GM19452 (cell line): Measurements from ENCODE around the gene TRIM24.

Source experiments
- ATAC-seq: cut with Tn5 transposase; IDR thresholded peaks from one replicate; pipeline ENCODE4 v1.9.1; 2021; ENCODE audit not compliant: unreplicated experiment

Gene TRIM24

GRCh38 chr7:138618506-138618905, 158.4 kb downstream of the TRIM24 start:
- no peak for ATAC-seq

DNA sequence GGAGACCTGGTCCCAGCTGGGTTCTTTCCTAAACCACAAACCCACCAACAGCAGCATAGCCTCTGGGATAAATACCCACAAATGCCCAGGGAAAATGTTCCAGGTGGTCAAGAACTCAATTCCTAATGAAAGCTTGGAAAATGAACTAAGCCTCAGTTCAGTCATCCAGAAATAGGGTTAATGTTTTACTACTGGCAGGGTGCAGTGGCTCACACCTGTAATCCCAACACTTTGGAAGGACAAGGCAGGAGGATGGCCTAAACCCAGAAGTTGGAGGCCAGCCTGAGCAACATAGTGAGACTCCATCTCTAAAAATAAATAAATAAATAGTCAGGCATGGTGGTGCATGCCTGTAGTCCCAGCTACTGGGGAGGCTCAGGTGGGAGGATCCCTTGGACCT, 158.9 kb downstream of the TRIM24 start:
- no peak for ATAC-seq

- ATAC-seq: no peak
Observed at GRCh38 chr7:138622841-138623240, 162.8 kb downstream of the TRIM24 start.

DNA sequence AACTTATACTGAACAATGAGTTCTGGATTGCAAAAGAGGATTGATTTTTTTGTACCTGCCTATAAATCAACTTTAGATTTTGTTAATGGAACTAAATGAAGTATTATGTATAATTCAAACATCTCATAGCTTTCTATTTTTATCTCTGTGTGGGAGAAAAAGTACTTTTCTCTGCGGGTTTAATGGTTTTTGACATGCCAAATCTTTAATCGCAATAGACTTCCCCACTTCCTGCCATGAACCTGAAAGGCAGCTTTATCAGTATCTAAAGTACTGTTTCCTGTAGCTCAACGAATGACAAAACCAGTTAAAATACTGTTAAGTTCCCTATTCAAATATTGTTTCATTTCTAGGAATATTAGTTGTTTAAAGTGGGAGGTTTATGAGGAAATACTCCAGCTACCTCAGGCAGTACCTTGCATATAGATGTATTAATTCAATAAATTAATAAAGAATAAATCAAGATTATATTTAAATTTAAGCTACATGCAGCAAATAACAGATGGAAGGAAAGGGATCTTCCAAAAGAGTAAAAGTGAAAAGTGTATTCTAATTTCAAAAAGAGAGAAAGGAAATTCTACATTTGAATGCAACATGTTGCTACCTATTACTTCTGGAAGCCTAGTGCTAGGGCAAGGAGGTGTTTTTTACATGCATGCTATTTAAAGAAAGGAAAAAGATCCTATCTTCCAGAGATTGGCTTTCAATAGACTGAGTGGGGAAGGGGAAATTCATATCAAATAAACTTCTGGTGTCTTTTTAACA, 165.2 kb downstream of the TRIM24 start:
- ATAC-seq: no peak

DNA sequence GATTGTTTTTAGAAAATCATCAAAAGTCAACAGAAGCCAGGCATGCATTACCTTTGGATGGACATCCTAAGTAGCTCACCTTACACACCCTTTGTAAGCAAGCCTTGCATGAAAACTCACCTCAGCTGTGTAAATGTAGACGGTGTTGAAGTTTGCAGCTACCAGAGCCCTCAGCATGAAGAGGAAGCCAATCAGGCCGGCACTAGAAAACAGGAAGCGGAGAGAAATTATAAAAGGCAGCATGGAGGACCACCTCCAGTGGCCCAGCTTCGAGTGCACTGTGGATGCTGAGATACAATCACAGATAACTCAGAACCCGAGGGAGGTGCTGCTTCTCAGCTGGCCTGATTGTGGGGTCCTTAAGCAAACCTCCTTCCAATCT, 165.8 kb downstream of the TRIM24 start:
- no peak for ATAC-seq

DNA sequence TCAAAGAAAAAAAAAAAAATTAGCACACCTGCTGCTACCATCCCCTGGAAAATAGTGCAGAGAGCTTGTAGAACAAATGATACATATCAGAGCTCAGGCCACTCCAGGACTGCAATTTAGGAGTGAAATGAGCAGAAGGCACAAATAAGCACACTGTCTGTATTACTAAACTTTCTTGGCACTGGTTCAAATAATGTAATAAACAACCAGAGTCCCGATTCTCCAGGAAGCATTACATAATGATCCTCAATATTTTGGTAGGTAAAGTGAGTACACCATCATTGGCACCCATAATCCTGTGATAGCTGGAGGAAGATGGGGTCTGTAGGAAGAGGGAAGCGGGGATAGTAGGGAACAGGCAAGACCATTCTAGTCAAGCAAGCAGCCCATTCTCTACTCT, 166.8 kb downstream of the TRIM24 start:
- ATAC-seq: no peak

- ATAC-seq: no peak
Observed at GRCh38 chr7:138627361-138627760, 167.3 kb downstream of the TRIM24 start.

DNA sequence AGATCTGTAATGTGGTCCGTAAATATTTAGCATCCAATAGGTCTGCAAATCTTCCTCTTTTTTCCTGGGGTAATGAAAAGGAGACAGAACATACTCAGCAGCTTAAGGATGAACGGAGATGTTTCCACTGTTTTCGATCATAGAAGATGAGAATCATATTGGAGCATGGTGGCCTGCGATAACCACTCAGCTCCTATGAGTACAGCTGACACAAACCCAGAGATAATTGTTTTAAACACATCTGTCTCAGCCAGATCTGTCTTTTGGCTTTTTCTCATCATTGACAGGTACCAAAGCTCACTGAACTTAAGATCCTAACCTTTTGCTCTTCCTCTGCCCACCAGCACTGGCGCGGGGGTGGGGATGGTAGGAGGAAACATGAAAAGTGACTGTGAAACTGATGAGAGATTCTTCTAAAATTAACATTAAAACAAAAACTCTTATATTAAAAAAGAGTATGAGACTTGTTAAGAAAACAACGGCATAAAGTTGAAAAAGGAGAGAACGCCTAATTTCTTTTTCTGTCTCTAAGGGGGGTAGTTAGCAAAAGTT, 170.1 kb downstream of the TRIM24 start:
- no peak for ATAC-seq

GRCh38 chr7:138632384-138632783, 172.3 kb downstream of the TRIM24 start:
- ATAC-seq: no peak

DNA sequence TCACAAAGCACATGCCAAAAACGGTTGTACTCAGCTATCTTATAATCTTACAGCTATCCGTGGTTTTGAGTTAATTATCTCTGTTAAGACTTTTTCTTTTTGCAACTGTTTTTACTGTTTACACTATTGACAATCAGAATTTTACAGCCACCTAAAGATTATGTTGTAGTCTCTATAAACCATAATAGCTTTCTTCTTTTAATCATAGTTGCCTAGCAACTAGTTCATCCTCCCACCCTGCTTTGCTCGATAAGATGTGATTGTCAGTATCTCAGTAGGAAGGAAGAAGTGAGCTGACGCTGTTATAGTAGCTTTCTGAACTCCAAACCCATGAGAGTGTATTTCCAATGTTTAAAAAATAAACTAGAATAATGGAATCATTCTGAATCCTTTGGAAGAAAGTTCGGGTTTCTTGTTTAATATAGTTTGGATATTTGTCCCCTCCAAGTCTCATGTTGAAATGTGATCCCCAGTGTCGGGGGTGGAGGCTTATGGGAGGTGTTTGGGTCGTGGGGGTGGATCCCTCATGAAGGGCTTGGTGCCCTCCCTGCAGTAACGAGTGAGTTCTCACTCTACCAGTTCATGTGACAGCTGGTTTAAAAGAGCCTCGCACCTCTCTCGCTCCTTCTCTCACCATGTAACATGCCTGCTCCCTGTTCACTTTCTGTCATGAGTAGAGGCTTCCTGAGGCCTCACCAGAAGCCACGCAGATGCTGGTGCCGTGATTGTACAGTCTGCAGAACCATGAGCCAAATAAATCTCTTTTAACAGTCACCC, 173.0 kb downstream of the TRIM24 start:
- ATAC-seq: no peak
